HepG2 (cell line): ENCODE results near the gene CAMK1. TPM values are rescaled to one million over a fixed set of nuclear protein-coding genes. Genes with fewer than 3 reads are reported as not detected.

Source experiments
- ADNP ChIP-seq: sonication (generic); formaldehyde crosslinking; IDR thresholded peaks from 2 replicates; pipeline ENCODE4 v1.4.0; 2020; ENCODE audit warnings: missing genetic modification reagents
- ATF1 ChIP-seq: IDR thresholded peaks from 2 replicates; pipeline ENCODE4 v1.6.1; 2016; ENCODE audit warnings: mild to moderate bottlenecking, control low read depth
- MXI1 ChIP-seq: IDR thresholded peaks from 3 replicates; pipeline ENCODE4 v1.6.1; 2012; ENCODE audit warnings: low read depth, low read length, inconsistent platforms, borderline replicate concordance
- NPAS2 ChIP-seq: sonication (generic); formaldehyde crosslinking; IDR thresholded peaks from 2 replicates; pipeline ENCODE4 v1.8.0; 2022; ENCODE audit warnings: mild to moderate bottlenecking, missing genetic modification reagents, borderline replicate concordance
- RBFOX2 ChIP-seq: fragments of 200-400 bp; formaldehyde crosslinking; IDR thresholded peaks from 2 replicates; pipeline ENCODE4 v1.6.1; 2017; ENCODE audit warnings: low read depth, mild to moderate bottlenecking, low read length
- RELA ChIP-seq: sonication (generic); formaldehyde crosslinking; IDR thresholded peaks from 2 replicates; pipeline ENCODE4 v1.4.0; 2020; ENCODE audit warnings: missing genetic modification reagents
- REST ChIP-seq, 2 experiments: IDR thresholded peaks; 2 replicates each; pipeline ENCODE4 v1.6.1; 2011 to 2012; ENCODE audit warnings: low read length in 2 of 2, borderline replicate concordance in 1 of 2, low read depth in 1 of 2, mild to moderate bottlenecking in 1 of 2, moderate library complexity in 1 of 2
- TBP ChIP-seq: sonication (generic); formaldehyde crosslinking; IDR thresholded peaks from 2 replicates; pipeline ENCODE4 v1.5.0; 2020; ENCODE audit warnings: missing genetic modification reagents
- U2AF2 ChIP-seq: fragments of 200-400 bp; formaldehyde crosslinking; IDR thresholded peaks from 2 replicates; pipeline ENCODE4 v1.6.1; 2017; ENCODE audit warnings: low read depth, mild to moderate bottlenecking, low read length
- ZC3H4 ChIP-seq: sonication (generic); formaldehyde crosslinking; IDR thresholded peaks from 2 replicates; pipeline ENCODE4 v1.4.0; 2020; ENCODE audit warnings: missing genetic modification reagents, borderline replicate concordance
- ZNF138 ChIP-seq: sonication (generic); formaldehyde crosslinking; IDR thresholded peaks from 2 replicates; pipeline ENCODE4 v1.5.0; 2020; ENCODE audit warnings: mild to moderate bottlenecking, low read depth, missing genetic modification reagents
- ZNF329 ChIP-seq: sonication (generic); formaldehyde crosslinking; IDR thresholded peaks from 2 replicates; pipeline ENCODE4 v1.9.0; 2021; ENCODE audit warnings: low read depth, mild to moderate bottlenecking, missing genetic modification reagents
- ZNF44 ChIP-seq: sonication (generic); formaldehyde crosslinking; IDR thresholded peaks from 2 replicates; pipeline ENCODE4 v1.5.1; 2020; ENCODE audit warnings: mild to moderate bottlenecking, missing genetic modification reagents
- ZNF503 ChIP-seq: sonication (generic); formaldehyde crosslinking; IDR thresholded peaks from 2 replicates; pipeline ENCODE4 v1.4.0; 2020; ENCODE audit warnings: missing genetic modification reagents
- ZNF556 ChIP-seq: sonication (generic); formaldehyde crosslinking; IDR thresholded peaks from 2 replicates; pipeline ENCODE4 v1.4.0; 2020; ENCODE audit warnings: mild to moderate bottlenecking, missing genetic modification reagents, borderline replicate concordance
- ZNF619 ChIP-seq: sonication (generic); formaldehyde crosslinking; IDR thresholded peaks from 2 replicates; pipeline ENCODE4 v1.4.0; 2020; ENCODE audit warnings: mild to moderate bottlenecking, missing genetic modification reagents
- ZNF652 ChIP-seq: IDR thresholded peaks from 2 replicates; pipeline ENCODE4 v1.6.1; 2016; ENCODE audit warnings: low read depth, borderline replicate concordance
- polyA plus RNA-seq, 8 experiments: library from polyadenylated mRNA; depleted of rRNA in 3 of 8; stranded (reverse) in 7 of 8; unstranded in 1 of 8; fragments of >200 nt; fragmentation: Illumina TruSeq in 4 of 8; extraction: Trizol in 4 of 8; gene quantifications; 2 replicates each; pipeline versions ENCODE4 v1.2.1 to v1.2.3, GENCODE V29; 2011 to 2016; ENCODE audit warnings: low read depth in 4 of 8, missing spikeins in 1 of 8, mixed read lengths in 1 of 8; ENCODE audit not compliant: insufficient read depth in 1 of 8
- total RNA-seq, 5 experiments: library from RNA; depleted of rRNA; stranded (reverse); fragments of >200 nt; fragmentation: Illumina TruSeq; extraction: Trizol; gene quantifications; 2 replicates each; pipeline ENCODE4 v1.2.3, GENCODE V29; 2016; ENCODE audit warnings: low read depth in 1 of 5
- TF ChIP-seq, protein P1 (sequence below): sonication (generic); formaldehyde crosslinking; IDR thresholded peaks from 2 replicates; pipeline ENCODE4 v1.5.1; 2020; ENCODE audit warnings: mild to moderate bottlenecking, missing genetic modification reagents, moderate library complexity
- TF ChIP-seq, protein P2 (sequence below): sonication (generic); formaldehyde crosslinking; IDR thresholded peaks from 2 replicates; pipeline ENCODE4 v1.8.0; 2022; ENCODE audit warnings: missing genetic modification reagents, mild to moderate bottlenecking, inconsistent platforms, borderline replicate concordance

The CAMK1 gene
- total and polyA plus RNA-seq, 2 of the 13 experiments (the other 11 are each of a cell fraction or from before 2014, with no cell fraction given), result 26.4 to 53.3 TPM

DNA sequence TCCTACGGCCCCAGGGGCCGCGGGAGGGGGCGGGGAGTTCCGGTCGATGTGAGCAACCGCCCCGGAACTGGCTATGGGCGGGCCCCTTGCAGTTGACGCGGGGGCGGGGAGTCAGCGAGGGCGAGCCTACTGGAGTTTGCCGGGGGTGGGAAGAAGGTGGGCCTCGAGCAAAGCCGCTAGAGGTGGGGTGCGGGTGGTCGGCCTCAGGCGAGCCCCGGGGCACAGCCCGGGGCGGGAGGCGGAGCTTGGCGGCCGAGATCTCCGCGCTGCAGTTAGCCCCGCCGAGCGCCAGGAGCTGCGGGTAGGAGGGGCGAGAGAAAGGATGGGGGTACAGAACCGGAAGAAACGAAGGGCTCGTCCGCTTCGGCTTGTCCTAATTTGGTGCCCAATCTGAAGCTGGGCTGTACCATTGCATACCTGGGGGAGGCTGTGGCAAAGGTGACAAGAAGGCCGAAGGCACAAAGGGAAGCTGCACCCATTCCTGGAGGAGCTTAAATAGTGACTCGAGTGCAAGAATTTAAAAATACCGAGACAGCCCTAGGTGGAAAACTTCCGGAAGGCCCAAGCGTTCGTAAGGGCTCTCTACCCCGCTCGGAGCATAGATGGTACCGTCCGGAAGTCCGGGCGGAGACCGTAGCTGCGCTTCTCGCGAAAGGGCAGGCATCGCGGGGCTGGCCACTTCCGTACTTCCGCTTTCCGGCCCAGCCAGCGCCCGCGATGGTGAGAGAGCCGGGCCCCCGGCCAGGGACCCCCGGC lies 22.8 kb upstream of the CAMK1 start, which contains the start of the genes ARPC4 and TADA3 (continued):
- no peak; a peak in 1 of 4 replicates for TF ChIP-seq REST (IDR thresholded peaks at IDR 0.05; ENCODE audit: borderline replicate concordance in 1 of 2, low read depth in 1 of 2, low read length in 2 of 2)
- TF ChIP-seq ZNF619 (CRISPR knock-in tag), result no peak
- no peak for TF ChIP-seq TBP
- TF ChIP-seq, protein P1, sequence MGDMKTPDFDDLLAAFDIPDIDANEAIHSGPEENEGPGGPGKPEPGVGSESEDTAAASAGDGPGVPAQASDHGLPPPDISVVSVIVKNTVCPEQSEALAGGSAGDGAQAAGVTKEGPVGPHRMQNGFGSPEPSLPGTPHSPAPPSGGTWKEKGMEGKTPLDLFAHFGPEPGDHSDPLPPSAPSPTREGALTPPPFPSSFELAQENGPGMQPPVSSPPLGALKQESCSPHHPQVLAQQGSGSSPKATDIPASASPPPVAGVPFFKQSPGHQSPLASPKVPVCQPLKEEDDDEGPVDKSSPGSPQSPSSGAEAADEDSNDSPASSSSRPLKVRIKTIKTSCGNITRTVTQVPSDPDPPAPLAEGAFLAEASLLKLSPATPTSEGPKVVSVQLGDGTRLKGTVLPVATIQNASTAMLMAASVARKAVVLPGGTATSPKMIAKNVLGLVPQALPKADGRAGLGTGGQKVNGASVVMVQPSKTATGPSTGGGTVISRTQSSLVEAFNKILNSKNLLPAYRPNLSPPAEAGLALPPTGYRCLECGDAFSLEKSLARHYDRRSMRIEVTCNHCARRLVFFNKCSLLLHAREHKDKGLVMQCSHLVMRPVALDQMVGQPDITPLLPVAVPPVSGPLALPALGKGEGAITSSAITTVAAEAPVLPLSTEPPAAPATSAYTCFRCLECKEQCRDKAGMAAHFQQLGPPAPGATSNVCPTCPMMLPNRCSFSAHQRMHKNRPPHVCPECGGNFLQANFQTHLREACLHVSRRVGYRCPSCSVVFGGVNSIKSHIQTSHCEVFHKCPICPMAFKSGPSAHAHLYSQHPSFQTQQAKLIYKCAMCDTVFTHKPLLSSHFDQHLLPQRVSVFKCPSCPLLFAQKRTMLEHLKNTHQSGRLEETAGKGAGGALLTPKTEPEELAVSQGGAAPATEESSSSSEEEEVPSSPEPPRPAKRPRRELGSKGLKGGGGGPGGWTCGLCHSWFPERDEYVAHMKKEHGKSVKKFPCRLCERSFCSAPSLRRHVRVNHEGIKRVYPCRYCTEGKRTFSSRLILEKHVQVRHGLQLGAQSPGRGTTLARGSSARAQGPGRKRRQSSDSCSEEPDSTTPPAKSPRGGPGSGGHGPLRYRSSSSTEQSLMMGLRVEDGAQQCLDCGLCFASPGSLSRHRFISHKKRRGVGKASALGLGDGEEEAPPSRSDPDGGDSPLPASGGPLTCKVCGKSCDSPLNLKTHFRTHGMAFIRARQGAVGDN (CRISPR knock-in tag), result peak; percentile 70; the same call in 1 of the 2 replicates
- no peak for TF ChIP-seq ZNF652 (CRISPR knock-in tag)
- TF ChIP-seq ZNF138 (CRISPR knock-in tag), result no peak
- no peak for TF ChIP-seq NPAS2 (CRISPR knock-in tag)
- no peak for TF ChIP-seq U2AF2
- no peak for TF ChIP-seq ADNP
- TF ChIP-seq MXI1, result no peak; the same call in 2 of the 3 replicates
- no peak for TF ChIP-seq RELA (CRISPR knock-in tag)
- TF ChIP-seq ZC3H4 (CRISPR knock-in tag), result no peak
- TF ChIP-seq ZNF329 (CRISPR knock-in tag), result no peak
- peak; percentile 67; the same call in 1 of the 2 replicates for TF ChIP-seq ZNF556
- no peak; the same call in 1 of the 2 replicates for TF ChIP-seq ATF1 (CRISPR knock-in tag)
- TF ChIP-seq, protein P2, sequence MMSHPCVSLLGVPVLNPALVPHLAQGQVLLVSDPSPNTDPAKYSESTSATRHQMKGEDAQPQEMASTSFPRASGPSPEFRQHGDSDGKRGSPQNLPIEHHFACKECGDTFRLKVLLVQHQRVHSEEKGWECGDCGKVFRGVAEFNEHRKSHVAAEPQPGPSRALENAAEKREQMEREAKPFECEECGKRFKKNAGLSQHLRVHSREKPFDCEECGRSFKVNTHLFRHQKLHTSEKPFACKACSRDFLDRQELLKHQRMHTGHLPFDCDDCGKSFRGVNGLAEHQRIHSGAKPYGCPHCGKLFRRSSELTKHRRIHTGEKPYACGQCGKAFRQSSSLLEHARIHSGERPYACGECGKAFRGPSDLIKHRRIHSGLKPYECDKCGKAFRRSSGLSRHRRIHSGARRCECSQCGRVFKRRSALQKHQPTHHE (CRISPR knock-in tag), result no peak
- TF ChIP-seq ZNF503 (CRISPR knock-in tag), result no peak; the same call in 1 of the 2 replicates
- no peak for TF ChIP-seq ZNF44 (CRISPR knock-in tag)
- TF ChIP-seq RBFOX2, result peak; percentile 97
